Astrocyte of the cerebellum (primary cell): ENCODE measurements around the gene NAGS.
"Not testable (repeated sequence)": the region's sequence is repeated elsewhere in the genome, so short reads cannot be mapped to it uniquely, and the experiment has no call there.

Experiments used
- DNase-seq: peaks from one replicate; pipeline ENCODE4 v3.0.0-alpha.2; 2011; ENCODE audit warnings: low read depth
- H3K4me3 ChIP-seq: 2 replicates; pipeline ENCODE4 v1.5.1; 2011; ENCODE audit warnings: mild to moderate bottlenecking, low read depth, low read length, moderate library complexity
- in situ Hi-C: cut with HindIII; loops from 2 replicates; pipeline ENCODE4 v1.10.0; 2017; ENCODE audit warnings: low sequenced_read_pairs
- TF ChIP-seq, protein P1 (sequence below): IDR thresholded peaks from 2 replicates; pipeline ENCODE4 v1.5.1; 2012; ENCODE audit warnings: low read length, low read depth, moderate library complexity, mild to moderate bottlenecking; ENCODE audit errors: missing control alignments

Gene NAGS

DNA sequence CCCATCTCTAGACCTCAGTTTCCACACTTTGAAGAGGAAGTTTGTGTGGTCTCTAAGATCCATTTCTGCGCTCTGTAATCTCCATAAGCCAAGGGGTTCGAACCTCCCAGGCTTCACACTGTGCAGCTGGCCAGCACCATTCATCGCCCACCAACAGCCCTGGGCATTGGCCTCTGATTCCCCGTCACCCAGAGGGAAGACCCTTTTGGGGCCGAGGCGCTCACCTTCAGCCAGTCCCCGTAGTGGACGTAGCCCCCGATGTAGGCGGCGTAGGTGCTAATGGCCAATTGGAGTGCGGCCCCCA, 9.7 kb downstream of the NAGS start:
- no peak for DNase-seq
- in situ Hi-C loops, result loop anchor here (5.0 kb wide), 1 partner anchor 87 kb away; no protein-coding TSS in a partner anchor
- TF ChIP-seq, protein P1, sequence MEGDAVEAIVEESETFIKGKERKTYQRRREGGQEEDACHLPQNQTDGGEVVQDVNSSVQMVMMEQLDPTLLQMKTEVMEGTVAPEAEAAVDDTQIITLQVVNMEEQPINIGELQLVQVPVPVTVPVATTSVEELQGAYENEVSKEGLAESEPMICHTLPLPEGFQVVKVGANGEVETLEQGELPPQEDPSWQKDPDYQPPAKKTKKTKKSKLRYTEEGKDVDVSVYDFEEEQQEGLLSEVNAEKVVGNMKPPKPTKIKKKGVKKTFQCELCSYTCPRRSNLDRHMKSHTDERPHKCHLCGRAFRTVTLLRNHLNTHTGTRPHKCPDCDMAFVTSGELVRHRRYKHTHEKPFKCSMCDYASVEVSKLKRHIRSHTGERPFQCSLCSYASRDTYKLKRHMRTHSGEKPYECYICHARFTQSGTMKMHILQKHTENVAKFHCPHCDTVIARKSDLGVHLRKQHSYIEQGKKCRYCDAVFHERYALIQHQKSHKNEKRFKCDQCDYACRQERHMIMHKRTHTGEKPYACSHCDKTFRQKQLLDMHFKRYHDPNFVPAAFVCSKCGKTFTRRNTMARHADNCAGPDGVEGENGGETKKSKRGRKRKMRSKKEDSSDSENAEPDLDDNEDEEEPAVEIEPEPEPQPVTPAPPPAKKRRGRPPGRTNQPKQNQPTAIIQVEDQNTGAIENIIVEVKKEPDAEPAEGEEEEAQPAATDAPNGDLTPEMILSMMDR, result no peak
- peak overlapping the region; percentile 98 for H3K4me3 ChIP-seq

DNA sequence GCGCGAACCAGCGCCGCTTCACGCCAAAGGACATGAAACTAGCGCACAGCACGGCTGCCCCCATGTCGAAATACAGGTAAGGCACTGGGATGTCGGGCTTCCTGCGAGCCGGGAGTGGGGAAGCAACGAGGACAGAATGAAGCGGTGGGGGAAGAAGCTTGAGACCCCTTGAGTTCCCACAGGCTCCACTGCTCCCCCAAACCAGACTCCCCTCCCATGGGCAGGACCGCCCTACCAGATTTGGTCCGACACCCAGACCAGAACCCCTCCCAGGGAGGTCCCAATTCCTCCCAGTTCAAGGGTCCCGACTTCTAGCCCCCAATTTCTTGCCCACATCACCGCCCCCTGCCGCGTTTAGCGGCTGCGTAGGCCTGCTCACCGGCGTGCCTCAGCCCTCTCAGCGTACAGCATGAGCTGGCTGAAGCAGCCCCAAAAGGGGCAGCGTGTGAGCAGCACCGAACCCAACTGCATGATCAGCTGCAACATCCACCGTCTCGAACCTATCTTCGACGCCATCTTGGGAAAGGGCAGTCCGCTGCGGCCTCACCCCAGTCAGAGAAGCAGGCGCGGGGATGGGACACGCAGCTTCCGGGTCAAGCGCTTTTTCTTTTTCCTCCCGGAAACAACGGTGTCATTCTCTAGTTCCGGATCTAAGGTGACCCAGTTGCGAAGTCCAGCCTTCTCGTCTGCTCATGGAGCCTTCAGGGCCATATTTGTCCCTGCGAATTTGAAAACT, 10.2 kb downstream of the NAGS start, which contains the start of gene TMEM101:
Gene TMEM101, minus strand, starts transcription at position 527 of the 736 bp plus-strand sequence. Its CDS starts 11 bp downstream, at position 516.
- in situ Hi-C loops, result loop anchor here (5.0 kb wide), 1 partner anchor 87 kb away; no protein-coding TSS in a partner anchor
- H3K4me3 ChIP-seq, result peak within 1 kb of the TSS; percentile 98
- DNase-seq, result peak; percentile 90
- TF ChIP-seq, protein P1, result no peak

DNA sequence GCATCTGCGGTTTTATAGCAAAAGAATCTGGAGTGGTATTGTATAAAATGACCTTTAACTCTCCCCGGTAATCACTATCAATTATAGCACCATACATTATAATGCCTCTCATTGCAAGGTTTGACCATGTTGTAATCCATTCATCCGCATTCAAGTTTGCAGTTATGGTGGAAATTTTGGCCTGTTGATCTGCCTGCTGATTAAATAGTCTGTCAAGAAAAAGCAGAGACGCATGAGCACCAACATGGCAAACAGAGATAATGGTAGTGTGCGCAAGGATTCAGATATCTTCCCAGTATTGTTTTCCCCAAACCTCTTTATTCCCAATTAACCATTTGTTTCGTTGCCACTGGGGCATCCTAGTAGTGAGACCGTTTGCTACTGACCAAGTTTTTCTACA, 16.8 kb downstream of the NAGS start:
- in situ Hi-C loops, H3K4me3 ChIP-seq, DNase-seq: not testable (repeated sequence)

DNA sequence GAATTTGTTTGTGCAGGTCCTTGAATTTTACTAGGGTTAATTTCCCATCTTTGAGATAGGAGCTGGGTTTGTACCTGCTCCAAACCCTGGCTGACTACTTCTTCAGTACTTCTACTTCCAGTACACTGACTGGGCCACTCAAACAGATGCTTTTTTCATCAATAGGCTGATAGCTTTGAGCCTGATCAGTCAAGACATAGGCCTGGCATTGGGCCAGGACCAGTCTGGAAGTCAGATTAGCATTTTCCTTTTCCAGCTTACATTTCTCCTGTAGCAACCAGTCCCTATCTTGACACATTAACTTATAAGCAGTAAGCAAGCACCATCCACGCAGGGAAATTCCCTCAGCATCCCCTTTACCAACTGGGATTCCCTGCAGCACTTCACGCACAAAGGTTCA, 17.8 kb downstream of the NAGS start:
- no peak overlapping the region for H3K4me3 ChIP-seq
- no peak for DNase-seq
- in situ Hi-C loops, result no loop called here
- TF ChIP-seq, protein P1, result no peak

DNA sequence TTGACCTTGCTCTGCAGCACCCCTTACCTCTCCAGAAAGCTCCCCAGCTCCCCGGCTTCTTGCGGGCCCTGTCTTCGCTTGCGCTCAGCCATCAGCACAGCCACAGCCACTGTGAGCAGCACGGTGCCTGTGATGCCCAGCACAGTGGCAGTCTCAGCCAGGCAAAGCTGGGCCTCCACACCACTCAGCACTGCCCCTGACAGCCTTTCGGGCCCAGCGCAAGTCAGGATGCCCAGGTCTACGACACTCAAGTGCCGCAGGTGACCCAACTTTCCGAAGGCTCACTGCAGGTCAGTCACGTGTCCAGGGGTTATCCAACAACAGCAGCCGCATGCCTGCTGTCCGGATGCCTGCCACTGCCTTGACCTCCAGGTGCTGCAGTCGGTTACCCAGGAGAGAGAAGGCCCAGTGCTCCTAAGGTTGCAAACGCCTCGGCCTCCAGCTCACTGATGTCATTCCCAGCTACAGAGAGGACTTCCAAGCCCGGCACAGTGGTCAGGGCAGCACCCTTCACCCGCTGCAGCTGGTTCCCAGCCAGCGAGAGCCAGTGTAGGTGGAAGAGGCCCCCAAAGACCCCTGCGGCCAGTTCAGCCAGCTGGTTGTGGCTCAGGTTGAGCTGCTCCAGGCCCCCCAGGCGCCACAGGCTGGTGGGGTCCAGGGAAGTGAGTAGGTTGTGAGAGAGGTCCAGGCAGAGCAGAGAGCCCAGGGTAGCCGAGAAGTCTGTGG, 19.3 kb downstream of the NAGS start:
- TF ChIP-seq, protein P1, result no peak
- in situ Hi-C loops, result no loop called here
- H3K4me3 ChIP-seq, result no peak overlapping the region
- DNase-seq, result no peak

DNA sequence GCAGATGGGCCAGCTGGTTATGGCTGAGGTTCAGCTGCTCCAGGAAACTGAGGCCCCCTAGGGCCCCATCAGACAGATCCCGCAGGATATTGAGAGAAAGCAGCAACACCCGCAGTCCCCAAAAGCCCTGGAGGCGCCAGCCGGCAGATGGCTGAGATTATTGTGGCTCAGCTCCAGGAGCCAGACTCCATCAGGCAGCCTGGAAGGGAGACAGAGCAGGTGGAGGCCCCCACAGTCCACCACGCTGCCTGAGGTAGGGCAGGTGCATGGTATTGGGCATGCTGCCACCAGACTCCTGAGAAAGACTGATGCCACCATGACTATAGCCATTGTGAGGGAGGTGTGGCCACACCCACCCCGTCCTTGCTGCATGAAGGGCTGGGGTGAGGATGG, 19.8 kb downstream of the NAGS start:
- DNase-seq, result no peak
- TF ChIP-seq, protein P1, result no peak
- no peak overlapping the region for H3K4me3 ChIP-seq
- in situ Hi-C loops, result no loop called here

DNA sequence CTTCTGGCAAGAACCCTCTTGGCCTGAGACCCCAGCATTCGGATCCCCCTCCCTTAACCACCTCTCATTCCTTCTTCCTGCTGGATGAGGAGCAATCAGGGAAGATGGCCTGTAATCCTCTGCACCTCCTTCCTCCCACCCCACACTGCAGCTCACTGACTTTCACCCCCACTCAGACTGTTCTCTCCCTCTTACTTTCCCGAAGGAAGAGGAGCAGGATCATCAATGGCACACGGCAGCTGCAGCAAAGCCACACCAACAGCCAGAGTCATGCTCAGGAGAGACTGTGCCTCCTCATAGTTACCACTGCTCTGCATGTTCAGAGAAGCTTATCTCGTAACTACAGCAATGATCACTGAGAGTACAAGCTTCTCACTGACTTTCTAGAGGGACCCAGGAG, 20.4 kb downstream of the NAGS start:
- in situ Hi-C loops, result no loop called here
- TF ChIP-seq, protein P1, result no peak
- no peak for DNase-seq
- no peak overlapping the region for H3K4me3 ChIP-seq
